ENCODE data around the gene FXN.
"Not testable (repeated sequence)": the region's sequence is repeated elsewhere in the genome, so short reads cannot be mapped to it uniquely, and the experiment has no call there.

FXN gene

GRCh38 chr9:69070201-69070600, 34.6 kb downstream of the FXN start:
- no peak for DNase-seq (ENCODE audit: low spot score)

DNA sequence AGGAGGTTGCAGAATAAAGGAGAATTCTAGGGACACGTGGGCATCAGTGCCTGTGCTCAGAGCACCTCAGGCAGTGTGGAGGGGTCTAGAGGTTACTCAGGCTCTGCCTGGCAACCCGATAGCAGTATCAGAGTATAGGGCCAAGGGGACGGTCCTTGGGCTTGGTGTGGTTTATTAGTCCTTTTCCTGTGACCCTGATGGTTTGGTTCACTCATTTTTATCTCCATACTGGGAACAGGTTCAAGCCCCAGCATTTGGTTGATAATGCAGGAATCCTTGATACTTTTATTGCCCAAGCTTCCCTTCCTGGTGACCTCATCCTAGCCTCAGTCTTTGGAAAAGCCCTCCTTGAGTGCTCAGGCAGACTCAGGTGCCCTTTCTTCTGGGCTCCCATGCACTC, 35.5 kb downstream of the FXN start:
- DNase-seq (ENCODE audit: low spot score): no peak

DNA sequence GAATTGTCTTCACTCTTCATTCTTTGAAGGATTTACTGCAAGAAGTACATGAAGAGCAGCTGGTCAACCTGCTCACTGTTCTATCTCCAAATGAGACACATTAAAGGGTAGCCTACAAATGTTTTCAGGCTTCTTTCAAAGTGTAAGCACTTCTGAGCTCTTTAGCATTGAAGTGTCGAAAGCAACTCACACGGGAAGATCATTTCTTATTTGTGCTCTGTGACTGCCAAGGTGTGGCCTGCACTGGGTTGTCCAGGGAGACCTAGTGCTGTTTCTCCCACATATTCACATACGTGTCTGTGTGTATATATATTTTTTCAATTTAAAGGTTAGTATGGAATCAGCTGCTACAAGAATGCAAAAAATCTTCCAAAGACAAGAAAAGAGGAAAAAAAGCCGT, 37.6 kb downstream of the FXN start:
- DNase-seq (ENCODE audit: low spot score): no peak

- no peak for DNase-seq (ENCODE audit: low spot score)
Measured at GRCh38 chr9:69074801-69075200, 39.2 kb downstream of the FXN start.

- no peak for DNase-seq (ENCODE audit: low spot score)
Measured at GRCh38 chr9:69076550-69076949, 41.0 kb downstream of the FXN start.

- DNase-seq (ENCODE audit: low spot score): no peak
Measured at GRCh38 chr9:69078069-69078468, 42.5 kb downstream of the FXN start.

GRCh38 chr9:69078581-69078980, 43.0 kb downstream of the FXN start:
- DNase-seq (ENCODE audit: low spot score): no peak

- DNase-seq (ENCODE audit: low spot score): no peak
Measured at GRCh38 chr9:69079186-69079585, 43.6 kb downstream of the FXN start.

- no peak for DNase-seq (ENCODE audit: low spot score)
Measured at GRCh38 chr9:69081261-69081660, 45.7 kb downstream of the FXN start.

- DNase-seq (ENCODE audit: low spot score): no peak
Measured at GRCh38 chr9:69083321-69083720, 47.8 kb downstream of the FXN start.

DNA sequence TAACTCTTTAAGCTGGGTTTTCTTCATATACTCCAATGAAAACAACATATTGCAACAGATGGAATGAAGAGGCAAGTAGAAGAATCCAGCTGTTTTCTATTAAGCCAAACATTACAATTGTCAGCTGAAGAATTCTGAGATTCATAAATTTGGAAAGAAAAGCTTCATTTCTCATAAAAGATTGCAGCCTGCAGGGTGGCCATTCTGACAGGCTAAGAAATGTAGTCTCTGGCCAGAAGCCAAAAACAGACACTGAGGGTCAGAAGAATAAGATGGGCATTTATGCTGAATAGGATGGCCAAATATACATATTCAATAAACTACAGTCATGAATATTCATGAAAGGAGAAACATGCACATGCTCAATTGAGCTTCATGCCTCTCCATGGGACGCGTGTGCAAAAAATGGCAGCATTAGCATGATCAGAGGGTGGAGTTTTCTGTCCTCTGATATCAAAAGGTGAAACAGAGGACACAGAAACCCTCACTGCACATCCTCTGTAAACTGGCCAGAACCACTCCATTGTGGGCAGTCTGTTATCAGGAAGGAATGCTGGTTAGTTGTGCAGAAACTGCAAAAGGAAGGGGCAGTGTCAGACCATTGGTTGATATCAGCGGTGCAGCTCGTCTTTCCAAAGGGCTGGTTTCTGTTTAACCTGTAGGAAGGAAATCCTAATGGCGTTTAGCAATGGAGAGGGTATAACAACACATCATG, 50.2 kb downstream of the FXN start:
- peak; percentile 23 for DNase-seq (ENCODE audit: low spot score)

GRCh38 chr9:69086312-69086711, 50.8 kb downstream of the FXN start:
- DNase-seq (ENCODE audit: low spot score): no peak

GRCh38 chr9:69086769-69087168, 51.2 kb downstream of the FXN start:
- no peak for DNase-seq (ENCODE audit: low spot score)

- no peak for DNase-seq (ENCODE audit: low spot score)
Measured at GRCh38 chr9:69089082-69089481, 53.5 kb downstream of the FXN start.

DNA sequence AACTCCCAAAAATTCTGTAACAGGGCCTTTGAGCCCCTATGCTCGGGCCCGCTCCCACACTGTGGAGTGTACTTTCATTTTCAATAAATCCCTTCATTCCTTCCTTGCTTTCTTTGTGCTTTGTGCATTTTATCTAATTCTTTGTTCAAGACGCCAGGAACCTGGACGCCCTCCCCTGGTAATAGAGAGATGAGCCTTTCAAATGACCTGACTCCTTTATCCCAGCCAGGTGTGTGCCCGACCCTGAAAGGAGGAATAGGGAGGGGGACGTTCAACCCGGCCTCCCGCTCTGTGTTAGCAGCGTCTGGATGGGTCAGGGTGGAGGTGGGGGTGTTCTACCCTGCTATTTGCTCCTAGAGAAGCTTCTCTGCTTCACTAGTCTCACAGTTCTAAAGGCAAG, 53.9 kb downstream of the FXN start:
- no peak for DNase-seq (ENCODE audit: low spot score)

DNA sequence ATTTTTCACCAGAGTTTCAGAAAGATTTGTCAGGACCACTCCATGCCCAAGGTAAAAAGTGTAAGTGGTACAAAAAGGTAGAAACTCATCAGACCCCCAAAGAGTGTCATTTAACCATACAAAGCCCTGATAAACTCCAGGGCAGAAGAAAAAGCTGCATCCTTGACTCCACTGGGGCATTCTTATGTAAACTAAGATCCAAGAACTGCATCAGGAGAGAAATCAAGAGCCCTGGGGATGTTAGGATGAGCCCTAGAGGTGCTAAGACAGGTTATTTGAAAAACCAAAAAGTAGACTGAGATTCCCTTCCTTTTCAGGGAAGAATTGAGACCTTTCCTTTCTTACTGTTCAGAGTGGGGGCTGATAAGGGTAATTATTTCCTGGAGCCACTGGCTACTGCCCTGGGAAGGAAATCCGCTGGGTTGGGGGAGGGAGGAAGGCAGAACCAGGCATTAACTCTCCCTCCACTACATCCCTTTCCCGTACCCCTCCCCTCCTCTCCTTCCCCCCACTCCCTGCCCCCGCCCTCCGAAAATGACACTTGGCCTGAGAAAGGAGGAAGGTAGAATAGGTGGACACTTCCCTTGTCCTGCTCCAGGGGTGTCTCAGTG, 54.7 kb downstream of the FXN start:
- no peak for DNase-seq (ENCODE audit: low spot score)

DNA sequence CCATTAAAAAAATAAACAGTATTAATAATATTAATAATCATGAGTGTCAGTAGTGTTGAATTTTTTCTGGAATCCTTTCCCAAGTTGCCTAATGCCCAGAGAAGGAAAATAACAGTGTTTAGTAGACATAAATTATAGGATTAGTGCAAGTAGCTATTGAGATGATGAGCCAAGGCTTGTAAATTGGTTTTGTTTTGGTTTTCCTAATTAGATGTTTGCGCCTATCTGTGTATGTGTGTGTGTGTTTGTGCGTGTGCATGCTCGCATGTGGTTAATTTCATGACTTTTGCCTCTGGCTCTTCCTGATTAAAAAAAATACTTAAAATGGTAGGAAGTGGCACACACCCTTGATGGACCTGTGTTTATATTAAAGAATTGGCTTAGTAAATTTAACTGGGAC, 55.4 kb downstream of the FXN start:
- DNase-seq (ENCODE audit: low spot score): no peak

GRCh38 chr9:69093471-69094103, 58.0 kb downstream of the FXN start:
- no peak for DNase-seq (ENCODE audit: low spot score)

GRCh38 chr9:69094361-69095135, 59.0 kb downstream of the FXN start:
- not testable (repeated sequence) for DNase-seq (ENCODE audit: low spot score)

DNA sequence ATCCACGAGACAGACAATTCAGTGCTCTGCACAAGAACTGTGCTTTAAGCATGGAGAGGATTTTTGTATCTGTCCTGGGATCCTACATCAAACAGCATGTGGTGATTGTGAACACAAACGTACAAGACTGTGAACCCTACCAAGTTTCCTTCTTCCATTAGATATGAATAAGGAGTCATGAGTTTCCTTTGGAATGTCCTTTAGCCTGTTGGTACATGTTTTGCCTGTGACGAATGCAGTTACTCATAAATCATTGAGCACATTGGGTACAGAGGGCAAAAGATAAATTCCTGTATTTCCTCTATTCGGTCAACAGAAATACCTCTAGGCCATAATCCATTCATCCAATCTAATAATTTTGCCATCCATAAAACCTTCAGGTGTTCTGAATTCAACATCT, 61.5 kb downstream of the FXN start:
- DNase-seq (ENCODE audit: low spot score): peak; percentile 45

DNA sequence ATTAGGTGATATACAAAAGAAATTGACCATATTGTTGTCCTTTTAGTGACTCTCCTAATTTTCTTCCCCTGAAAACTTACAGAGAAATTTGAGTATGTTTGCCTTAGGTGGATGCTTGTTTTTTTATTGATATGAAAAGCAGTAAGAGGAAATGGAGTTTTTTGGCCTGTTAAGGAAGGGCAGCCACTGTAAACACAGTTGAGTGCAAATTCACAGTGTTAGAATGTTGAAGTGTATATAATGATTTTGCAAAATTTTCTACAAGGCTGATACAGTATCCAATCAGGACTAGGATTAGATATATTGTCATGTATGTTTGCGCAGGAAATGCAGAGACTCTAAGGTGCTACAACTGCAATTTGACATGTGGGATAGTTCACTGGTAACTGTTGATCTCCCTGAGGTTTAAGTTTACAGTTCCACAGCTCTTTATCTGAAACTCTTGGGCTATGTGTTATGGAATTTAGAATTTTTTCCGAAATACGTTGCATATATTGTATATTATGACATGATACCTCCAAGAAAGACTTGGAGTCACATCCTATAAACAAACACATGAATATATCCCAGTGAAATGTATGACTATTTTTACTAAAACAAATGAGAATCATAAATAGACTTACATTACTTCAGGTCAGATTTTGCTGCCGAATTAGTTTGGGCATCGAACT, 62.5 kb downstream of the FXN start:
- DNase-seq (ENCODE audit: low spot score): no peak

- DNase-seq (ENCODE audit: low spot score): not testable (repeated sequence)
Measured at GRCh38 chr9:69103348-69103996, 67.9 kb downstream of the FXN start.
